Sigmoid colon (tissue), 4 donors: ENCODE results near the gene ABCC8.

Experiments used
- CTCF ChIP-seq, 4 experiments: fragments of 450-650 bp in 3 of 4; fragments of 200-600 bp in 1 of 4; IDR thresholded peaks; one replicate each; pipeline ENCODE4 v1.5.1; 2016 to 2019; ENCODE audit warnings: antibody characterized with exemption in 4 of 4, mild to moderate bottlenecking in 3 of 4, moderate library complexity in 2 of 4
- POLR2AphosphoS5 ChIP-seq, 4 donors: sonication (generic); formaldehyde crosslinking; IDR thresholded peaks; one replicate each; pipeline ENCODE4 v1.6.1; 2017; ENCODE audit warnings: antibody characterized with exemption in 4 of 4

GRCh38 chr11:17498058-17498457 lies 21.4 kb upstream of the ABCC8 start:
- TF ChIP-seq POLR2AphosphoS5 (IDR thresholded peaks at IDR 0.05) = no peak
- TF ChIP-seq CTCF (IDR thresholded peaks at IDR 0.05) = no peak
